HCT116 (cell line): ENCODE results near the gene RANBP10. TPM values are rescaled to one million over a fixed set of nuclear protein-coding genes. Genes with fewer than 3 reads are reported as not detected.

ENCODE experiments used
- ATAC-seq: fragments of 200-7000 bp; cut with Tn5 transposase; 2 replicates; pipeline ENCODE4 v1.9.1; 2020; ENCODE audit warnings: mild to moderate bottlenecking, moderate library complexity
- BruUV-seq: library from RNA; stranded (reverse); fragments of 400-500 nt; replicated peaks from 2 replicates; lab custom pipeline; 2021; lab: Mats Ljungman, UMichigan
- CTCF ChIA-PET: fragments of 300-600 bp; sonication (Branson Sonifier 250); formaldehyde crosslinking; loops from one replicate; lab custom pipeline; 2021; ENCODE audit warnings: antibody characterized with exemption; lab: Charles Lee
- POLR2A ChIA-PET: fragments of 300-600, 350-600 bp; sonication (Branson Sonifier 250); formaldehyde crosslinking; loops from one replicate; lab custom pipeline; 2021; ENCODE audit warnings: antibody characterized with exemption; lab: Charles Lee
- RAD21 ChIA-PET, 2 experiments: fragments of 300-600 bp; sonication (Branson Sonifier 250); formaldehyde crosslinking; loops; one replicate each; lab custom pipeline; 2023; ENCODE audit warnings: low total read pairs in 2 of 2; ENCODE audit not compliant: uncharacterized antibody in 2 of 2, unreplicated experiment in 2 of 2, low non-redundant PET in 1 of 2; lab: Charles Lee
- DNase-seq: peaks from one replicate; pipeline ENCODE4 v3.0.0-alpha.2; 2010; ENCODE audit warnings: low read depth, low spot score
- H2AFZ ChIP-seq: fragments of 200-600 bp; shearing (Covaris generic), sonication (generic); 2 replicates; pipeline ENCODE4 v1.6.1; 2017; ENCODE audit warnings: low read depth, mixed run types, mixed read lengths, antibody characterized with exemption, low read length; ENCODE audit not compliant: poor library complexity, severe bottlenecking
- H3K27ac ChIP-seq: 2 replicates; pipeline ENCODE4 v1.5.1; 2012; ENCODE audit warnings: low read depth, low read length
- H3K27me3 ChIP-seq: fragments of 200-600 bp; sonication (generic); 2 replicates; pipeline ENCODE4 v1.6.1; 2016; ENCODE audit warnings: mixed run types, low read length, mixed read lengths; ENCODE audit not compliant: insufficient read depth
- H3K36me3 ChIP-seq, 2 experiments: fragments of 200-500 bp in 1 of 2; fragments of 200-600 bp in 1 of 2; sonication (Bioruptor generic) in 1 of 2; sonication (generic) in 1 of 2; 2 replicates each; pipeline versions ENCODE4 v1.5.1 to v1.6.1; 2014 to 2016; ENCODE audit warnings: low read length in 2 of 2, inconsistent platforms in 1 of 2, mixed read lengths in 1 of 2, mixed run types in 1 of 2; ENCODE audit not compliant: insufficient read depth in 2 of 2, control insufficient read depth in 1 of 2
- H3K4me1 ChIP-seq, 2 experiments: fragments of 200-600 bp in 1 of 2; sonication (generic) in 1 of 2; 2 replicates each; pipeline versions ENCODE4 v1.5.1 to v1.6.1; 2012 to 2017; ENCODE audit warnings: low read length in 2 of 2, inconsistent platforms in 1 of 2, mild to moderate bottlenecking in 1 of 2, mixed read lengths in 1 of 2, mixed run types in 1 of 2, moderate library complexity in 1 of 2; ENCODE audit not compliant: insufficient read depth in 2 of 2, control insufficient read depth in 1 of 2
- H3K4me2 ChIP-seq: fragments of 200-600 bp; sonication (generic); 2 replicates; pipeline ENCODE4 v1.6.1; 2017; ENCODE audit warnings: mixed run types, low read length, mixed read lengths
- H3K4me3 ChIP-seq, 2 experiments: fragments of 200-600 bp in 1 of 2; sonication (generic) in 1 of 2; replicated peaks in 1 of 2; 2 replicates each; pipeline ENCODE4 v1.5.1; 2011 to 2016; ENCODE audit warnings: low read length in 2 of 2, control low read depth in 1 of 2, low read depth in 1 of 2, mild to moderate bottlenecking in 1 of 2, mixed read lengths in 1 of 2, mixed run types in 1 of 2
- H3K79me2 ChIP-seq: fragments of 200-600 bp; sonication (generic); 2 replicates; pipeline ENCODE4 v1.6.1; 2017; ENCODE audit warnings: mild to moderate bottlenecking, mixed run types, low read length, moderate library complexity, mixed read lengths; ENCODE audit not compliant: insufficient read depth
- H3K9ac ChIP-seq: fragments of 200-600 bp; sonication (generic); 2 replicates; pipeline ENCODE4 v1.6.1; 2016; ENCODE audit warnings: low read length, mixed read lengths
- H3K9me2 ChIP-seq: fragments of 200-600 bp; sonication (generic), shearing (Covaris generic); 2 replicates; pipeline ENCODE4 v1.6.1; 2017; ENCODE audit warnings: mixed run types, mild to moderate bottlenecking, moderate library complexity; ENCODE audit not compliant: insufficient read depth
- H3K9me3 ChIP-seq, 2 experiments: fragments of 200-500 bp in 1 of 2; fragments of 200-600 bp in 1 of 2; sonication (Bioruptor generic) in 1 of 2; sonication (generic) in 1 of 2; 2 replicates each; pipeline ENCODE4 v1.6.1; 2014 to 2017; ENCODE audit warnings: low read length in 2 of 2, mixed read lengths in 2 of 2, inconsistent platforms in 1 of 2, low read depth in 1 of 2, mild to moderate bottlenecking in 1 of 2, mixed run types in 1 of 2, moderate library complexity in 1 of 2; ENCODE audit not compliant: control insufficient read depth in 1 of 2, insufficient read depth in 1 of 2
- H4K20me1 ChIP-seq: fragments of 200-600 bp; sonication (generic), shearing (Covaris generic); 2 replicates; pipeline ENCODE4 v1.6.1; 2017; ENCODE audit warnings: mixed run types, mild to moderate bottlenecking, moderate library complexity; ENCODE audit not compliant: insufficient read depth
- SRF ChIP-seq: IDR thresholded peaks from 2 replicates; pipeline ENCODE4 v1.6.1; 2012; ENCODE audit warnings: low read depth
- YY1 ChIP-seq: IDR thresholded peaks from 2 replicates; pipeline ENCODE4 v1.6.1; 2011; ENCODE audit warnings: low read length, low read depth, moderate library complexity, mild to moderate bottlenecking; ENCODE audit not compliant: insufficient replicate concordance; ENCODE audit errors: extremely low read depth
- ZFX ChIP-seq: fragments of 450-650 bp; IDR thresholded peaks from 2 replicates; pipeline ENCODE4 v1.6.1; 2017
- ZNF274 ChIP-seq: fragments of 200-500 bp; sonication (Bioruptor generic); IDR thresholded peaks from 2 replicates; pipeline ENCODE4 v1.6.1; 2014; ENCODE audit warnings: mild to moderate bottlenecking, low read depth, low read length, inconsistent platforms
- intact Hi-C: fragments of 100-400 bp; cut with micrococcal nuclease; formaldehyde crosslinking; loops from 2 replicates; pipeline ENCODE4 v1.10.0; 2022
- total RNA-seq: library from RNA; stranded (reverse); gene quantifications from one replicate; pipeline ENCODE4 v1.2.1, GENCODE V29; 2021; ENCODE audit not compliant: unreplicated experiment
- TF ChIP-seq, protein P1 (sequence below): IDR thresholded peaks from 2 replicates; pipeline ENCODE4 v1.6.1; 2012
- TF ChIP-seq, protein P2 (sequence below), 3 experiments: fragments of 200-600 bp in 1 of 3; sonication (generic) in 1 of 3; IDR thresholded peaks in 2 of 3; conservative IDR thresholded peaks in 1 of 3; 2 replicates each; pipeline ENCODE4 v1.5.1; 2012 to 2017; ENCODE audit warnings: low read depth in 2 of 3, low read length in 2 of 3, antibody characterized with exemption in 1 of 3, borderline replicate concordance in 1 of 3, control low read depth in 1 of 3, mild to moderate bottlenecking in 1 of 3, mixed read lengths in 1 of 3, mixed run types in 1 of 3, moderate library complexity in 1 of 3; ENCODE audit not compliant: insufficient read depth in 1 of 3

RANBP10 gene
- total RNA-seq, 1 experiment from 2014 or later = 16.9 TPM

DNA sequence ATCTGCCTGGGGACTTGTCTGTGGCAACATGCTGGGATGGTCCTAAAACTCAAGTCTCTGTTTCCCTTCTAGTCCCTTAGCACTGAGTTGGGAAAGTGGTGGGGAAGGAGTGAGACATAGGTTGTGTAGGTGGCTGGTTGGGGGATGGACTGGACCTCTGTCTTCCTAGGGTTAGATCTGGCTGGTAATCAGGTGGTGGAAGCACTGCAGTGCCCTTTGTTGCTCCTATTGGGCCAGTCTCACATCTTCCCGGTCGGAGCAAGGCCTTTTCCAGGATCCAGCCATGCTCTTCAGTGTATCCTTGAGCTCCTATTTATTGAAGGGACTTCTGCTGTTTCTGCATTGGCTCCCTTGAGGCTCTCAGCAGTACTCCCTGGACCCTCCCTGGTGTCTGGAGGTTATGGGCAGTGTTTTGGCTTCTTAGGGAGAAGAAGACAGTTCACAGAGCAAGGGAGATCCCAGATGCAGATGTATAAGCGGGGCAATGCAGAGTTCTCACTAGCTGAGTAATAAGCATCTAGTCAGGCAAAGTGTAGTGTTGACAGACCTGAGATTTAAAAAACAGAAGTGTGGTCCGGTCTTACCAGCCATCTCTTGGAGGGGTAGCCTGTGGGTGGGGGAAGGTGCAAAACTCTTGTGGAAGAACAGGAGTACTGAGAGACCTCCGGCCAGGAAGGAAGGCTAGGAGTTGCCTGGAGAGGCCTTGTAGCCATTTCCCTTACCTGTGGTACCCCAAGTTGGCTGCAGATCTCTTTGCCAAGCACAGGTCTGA lies 39.1 kb upstream of the RANBP10 start:
- ATAC-seq (no peak), DNase-seq (no peak)
- TF ChIP-seq ZNF274 = no peak
- TF ChIP-seq ZFX = no peak
- TF ChIP-seq, protein P1, sequence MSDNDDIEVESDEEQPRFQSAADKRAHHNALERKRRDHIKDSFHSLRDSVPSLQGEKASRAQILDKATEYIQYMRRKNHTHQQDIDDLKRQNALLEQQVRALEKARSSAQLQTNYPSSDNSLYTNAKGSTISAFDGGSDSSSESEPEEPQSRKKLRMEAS = no peak
- no peak for TF ChIP-seq SRF
- TF ChIP-seq, protein P2, sequence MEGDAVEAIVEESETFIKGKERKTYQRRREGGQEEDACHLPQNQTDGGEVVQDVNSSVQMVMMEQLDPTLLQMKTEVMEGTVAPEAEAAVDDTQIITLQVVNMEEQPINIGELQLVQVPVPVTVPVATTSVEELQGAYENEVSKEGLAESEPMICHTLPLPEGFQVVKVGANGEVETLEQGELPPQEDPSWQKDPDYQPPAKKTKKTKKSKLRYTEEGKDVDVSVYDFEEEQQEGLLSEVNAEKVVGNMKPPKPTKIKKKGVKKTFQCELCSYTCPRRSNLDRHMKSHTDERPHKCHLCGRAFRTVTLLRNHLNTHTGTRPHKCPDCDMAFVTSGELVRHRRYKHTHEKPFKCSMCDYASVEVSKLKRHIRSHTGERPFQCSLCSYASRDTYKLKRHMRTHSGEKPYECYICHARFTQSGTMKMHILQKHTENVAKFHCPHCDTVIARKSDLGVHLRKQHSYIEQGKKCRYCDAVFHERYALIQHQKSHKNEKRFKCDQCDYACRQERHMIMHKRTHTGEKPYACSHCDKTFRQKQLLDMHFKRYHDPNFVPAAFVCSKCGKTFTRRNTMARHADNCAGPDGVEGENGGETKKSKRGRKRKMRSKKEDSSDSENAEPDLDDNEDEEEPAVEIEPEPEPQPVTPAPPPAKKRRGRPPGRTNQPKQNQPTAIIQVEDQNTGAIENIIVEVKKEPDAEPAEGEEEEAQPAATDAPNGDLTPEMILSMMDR (IDR thresholded peaks at IDR 0.05 in 2 of 3, conservative IDR thresholded peaks at IDR 0.05 in 1 of 3; ENCODE audit: borderline replicate concordance in 1 of 3, insufficient read depth in 1 of 3, low read depth in 2 of 3, low read length in 2 of 3) = no peak
- TF ChIP-seq YY1 = no peak
- Histone ChIP-seq H3K4me3 (peak overlapping the region; percentile 83 to 96), H3K4me1 (peaks cover 20 to 53% of the 10 kb centered on the region in 2 experiments), H3K9me3 (no peaks in the 10 kb centered on the region), H3K4me2 (peak overlapping the region; percentile 82), H3K27me3 (no peaks in the 10 kb centered on the region), H3K9ac (peak overlapping the region; percentile 93), H3K79me2 (peaks cover 54% of the 10 kb centered on the region), H3K9me2 (no peaks in the 10 kb centered on the region), H3K36me3 (peaks cover 4 to 6% of the 10 kb centered on the region in 2 experiments; a peak in 2 of 4 replicates), H4K20me1 (peaks cover 4% of the 10 kb centered on the region; the same call in 1 of the 2 replicates), H3K27ac (peak overlapping the region; percentile 83), H2AFZ (no peak overlapping the region)
- intact Hi-C loops = loop anchor here (1.0 kb wide), 1 partner anchor 39 kb away; the partner anchor contains the start of genes RANBP10 and TSNAXIP1
- RAD21 ChIA-PET = no interaction called here
- POLR2A ChIA-PET = interaction anchor here (1.2 to 1.7 kb wide), 3 partner anchors 11 to 39 kb away, joined by 5 to 7 read pairs (median 6); partner anchors contain the start of genes RANBP10 and TSNAXIP1
- BruUV-seq = no TSS peak
- CTCF ChIA-PET = interaction anchor here (1.1 to 2.4 kb wide), 2 partner anchors 29 to 39 kb away, joined by 5 to 18 read pairs; partner anchors contain the start of genes RANBP10 and TSNAXIP1
